HFFc6 (cell line): ENCODE measurements around the gene TCF7L1. TPM values are rescaled to one million over a fixed set of nuclear protein-coding genes. Genes with fewer than 3 reads are reported as not detected.

Experiments used
- DNase-seq: peaks from one replicate; pipeline ENCODE4 v3.0.0-alpha.2; 2018
- H3K27ac Mint-ChIP-seq: 2 replicates; pipeline ENCODE4 v1.8.0; 2020; ENCODE audit warnings: mild to moderate bottlenecking, mixed read lengths
- H3K27me3 Mint-ChIP-seq: 2 replicates; pipeline ENCODE4 v1.8.0; 2021; ENCODE audit warnings: mild to moderate bottlenecking, moderate library complexity, mixed read lengths; ENCODE audit not compliant: insufficient read depth
- H3K36me3 Mint-ChIP-seq: 2 replicates; pipeline ENCODE4 v1.8.0; 2021; ENCODE audit warnings: low read depth, mixed read lengths
- H3K4me1 Mint-ChIP-seq: 2 replicates; pipeline ENCODE4 v1.8.0; 2020; ENCODE audit warnings: low read depth, mixed read lengths
- H3K4me3 Mint-ChIP-seq: 2 replicates; pipeline ENCODE4 v1.8.0; 2020; ENCODE audit warnings: mild to moderate bottlenecking, moderate library complexity, mixed read lengths
- H3K9me3 Mint-ChIP-seq: 2 replicates; pipeline ENCODE4 v1.8.0; 2020; ENCODE audit warnings: mild to moderate bottlenecking, mixed read lengths
- total RNA-seq, 6 experiments: library from RNA; stranded (reverse); fragmentation: NEBNext Ultra II Directional; extraction: Animal tissue kit (Norgen Biotek cat#: 25700); gene quantifications; 2 replicates in 1 of 6; 3 replicates in 5 of 6; pipeline ENCODE4 v1.2.3, GENCODE V29; 2021
- TF ChIP-seq, protein P1 (sequence below): fragments of 200-600 bp; sonication (generic); IDR thresholded peaks from 2 replicates; pipeline ENCODE4 v1.5.0; 2021; ENCODE audit warnings: antibody characterized with exemption, mild to moderate bottlenecking

Gene TCF7L1
- total RNA-seq, 6 experiments from 2014 or later = 2.6 to 10.3 (median 9.4) TPM

DNA sequence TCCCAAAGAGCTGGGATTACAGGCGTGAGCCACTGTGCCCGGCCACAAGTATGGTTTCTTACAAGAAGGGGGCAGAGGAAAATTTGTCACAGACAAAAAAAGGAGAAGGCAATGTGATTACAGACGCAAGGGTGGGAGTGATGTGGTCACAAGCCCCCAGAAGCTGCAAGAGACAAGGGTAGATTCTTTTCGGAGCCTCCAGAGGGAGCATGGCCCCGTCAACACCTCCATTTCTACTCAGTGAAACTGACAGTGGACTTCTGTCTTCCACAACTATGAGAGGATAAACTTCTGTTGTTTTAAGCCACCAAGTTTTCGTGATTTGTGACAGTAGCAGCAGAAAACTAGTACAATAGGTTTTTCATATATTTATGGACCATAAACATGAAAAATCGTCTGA, 2.1 kb upstream of the TCF7L1 start:
- TF ChIP-seq, protein P1, sequence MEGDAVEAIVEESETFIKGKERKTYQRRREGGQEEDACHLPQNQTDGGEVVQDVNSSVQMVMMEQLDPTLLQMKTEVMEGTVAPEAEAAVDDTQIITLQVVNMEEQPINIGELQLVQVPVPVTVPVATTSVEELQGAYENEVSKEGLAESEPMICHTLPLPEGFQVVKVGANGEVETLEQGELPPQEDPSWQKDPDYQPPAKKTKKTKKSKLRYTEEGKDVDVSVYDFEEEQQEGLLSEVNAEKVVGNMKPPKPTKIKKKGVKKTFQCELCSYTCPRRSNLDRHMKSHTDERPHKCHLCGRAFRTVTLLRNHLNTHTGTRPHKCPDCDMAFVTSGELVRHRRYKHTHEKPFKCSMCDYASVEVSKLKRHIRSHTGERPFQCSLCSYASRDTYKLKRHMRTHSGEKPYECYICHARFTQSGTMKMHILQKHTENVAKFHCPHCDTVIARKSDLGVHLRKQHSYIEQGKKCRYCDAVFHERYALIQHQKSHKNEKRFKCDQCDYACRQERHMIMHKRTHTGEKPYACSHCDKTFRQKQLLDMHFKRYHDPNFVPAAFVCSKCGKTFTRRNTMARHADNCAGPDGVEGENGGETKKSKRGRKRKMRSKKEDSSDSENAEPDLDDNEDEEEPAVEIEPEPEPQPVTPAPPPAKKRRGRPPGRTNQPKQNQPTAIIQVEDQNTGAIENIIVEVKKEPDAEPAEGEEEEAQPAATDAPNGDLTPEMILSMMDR = peak; percentile 73
- Mint-ChIP-seq H3K9me3 (no peaks in the 10 kb centered on the region), H3K27me3 (peaks cover 6% of the 10 kb centered on the region; the same call in 1 of the 2 replicates), H3K4me1 (peaks cover 9% of the 10 kb centered on the region), H3K4me3 (no peak overlapping the region), H3K36me3 (no peaks in the 10 kb centered on the region), H3K27ac (no peak overlapping the region)
- DNase-seq = no peak

DNA sequence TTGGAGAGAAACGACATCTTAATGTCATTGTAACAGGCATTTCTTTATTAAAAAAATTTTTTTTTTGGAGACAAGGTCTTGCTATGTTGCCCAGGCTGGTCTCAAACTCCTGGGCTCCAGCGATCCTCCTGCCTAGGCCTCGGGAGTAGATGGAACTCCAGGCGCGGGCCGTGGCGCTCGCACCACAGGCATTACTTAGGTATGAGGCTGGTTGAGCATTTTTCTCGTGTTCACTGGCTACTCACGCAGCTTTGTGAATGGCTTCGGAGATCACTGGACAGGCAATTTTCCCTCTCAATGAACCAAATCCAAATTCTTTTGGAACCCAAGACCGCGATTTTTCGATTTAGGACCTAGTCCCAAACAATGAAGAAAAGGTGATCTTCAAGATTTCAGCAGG, 795 bp upstream of the TCF7L1 start:
- TF ChIP-seq, protein P1 = no peak
- Mint-ChIP-seq H3K27me3 (peaks cover 4% of the 10 kb centered on the region; the same call in 1 of the 2 replicates), H3K4me3 (peak overlapping the region; percentile 90), H3K4me1 (peaks cover 9% of the 10 kb centered on the region), H3K27ac (no peak overlapping the region), H3K36me3 (no peaks in the 10 kb centered on the region), H3K9me3 (no peaks in the 10 kb centered on the region)
- no peak for DNase-seq

DNA sequence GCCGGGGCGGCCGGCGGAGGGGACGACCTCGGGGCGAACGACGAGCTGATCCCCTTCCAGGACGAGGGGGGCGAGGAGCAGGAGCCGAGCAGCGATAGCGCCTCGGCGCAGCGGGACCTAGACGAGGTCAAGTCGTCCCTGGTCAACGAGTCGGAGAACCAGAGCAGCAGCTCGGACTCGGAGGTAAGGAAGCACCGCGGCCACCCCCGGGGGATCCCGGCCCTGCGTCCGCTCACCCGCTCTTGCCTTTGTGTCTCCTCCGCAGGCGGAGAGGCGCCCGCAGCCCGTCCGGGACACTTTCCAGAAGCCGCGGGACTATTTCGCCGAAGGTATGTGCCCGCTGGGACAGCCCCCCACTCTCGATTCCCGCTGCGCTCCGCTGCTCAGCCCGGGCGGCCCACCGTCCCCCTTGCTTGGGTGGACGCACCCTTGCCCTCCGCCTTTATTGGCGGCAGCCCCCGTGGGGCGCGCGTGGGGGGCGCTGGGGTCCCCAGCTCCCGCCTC, 611 bp downstream of the TCF7L1 start:
- TF ChIP-seq, protein P1 = no peak

DNA sequence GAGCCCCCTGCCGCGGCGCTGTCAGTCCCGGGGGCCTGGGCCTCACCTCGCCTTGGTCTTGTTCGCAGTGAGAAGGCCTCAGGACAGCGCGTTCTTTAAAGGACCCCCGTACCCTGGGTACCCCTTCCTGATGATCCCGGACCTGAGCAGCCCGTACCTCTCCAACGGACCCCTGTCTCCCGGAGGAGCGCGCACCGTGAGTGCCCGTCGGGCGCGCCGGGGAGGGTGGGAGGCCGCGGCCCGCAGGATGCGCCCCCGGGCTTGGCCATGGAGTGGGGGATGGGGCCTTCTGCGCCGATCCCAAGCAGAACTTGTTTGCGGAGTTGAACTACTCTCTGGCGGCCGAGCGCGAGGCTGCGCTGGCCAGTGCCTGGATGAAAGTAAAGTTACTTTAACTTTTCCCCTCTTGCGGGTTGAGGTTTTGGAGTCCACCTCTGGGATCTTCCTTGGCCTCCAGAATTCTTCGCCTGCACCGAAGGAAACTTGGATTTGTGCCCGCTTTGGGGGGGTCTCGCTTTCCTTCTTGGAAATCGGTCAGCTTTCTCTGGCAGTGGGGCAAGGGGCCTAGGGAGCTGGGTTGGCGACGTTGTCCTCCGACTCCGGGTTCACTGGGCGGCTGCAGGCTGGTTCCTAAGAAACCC, 1.2 kb downstream of the TCF7L1 start:
- H3K4me3 Mint-ChIP-seq = peak overlapping the region; percentile 53; the same call in 1 of the 2 replicates
- peaks cover 16% of the 10 kb centered on the region for H3K4me1 Mint-ChIP-seq
- no peaks in the 10 kb centered on the region for H3K36me3 Mint-ChIP-seq
- TF ChIP-seq, protein P1 = no peak
- no peaks in the 10 kb centered on the region for H3K9me3 Mint-ChIP-seq
- no peaks in the 10 kb centered on the region; the same call in 1 of the 2 replicates for H3K27me3 Mint-ChIP-seq
- DNase-seq = no peak
- no peak overlapping the region for H3K27ac Mint-ChIP-seq

More for the DNA sequence above, 611 bp downstream of the TCF7L1 start:
- DNase-seq = peak; percentile 15
- Mint-ChIP-seq H3K36me3 (no peaks in the 10 kb centered on the region), H3K4me1 (peaks cover 16% of the 10 kb centered on the region), H3K9me3 (no peaks in the 10 kb centered on the region), H3K4me3 (peak overlapping the region; percentile 75), H3K27ac (no peak overlapping the region), H3K27me3 (no peaks in the 10 kb centered on the region; the same call in 1 of the 2 replicates)

DNA sequence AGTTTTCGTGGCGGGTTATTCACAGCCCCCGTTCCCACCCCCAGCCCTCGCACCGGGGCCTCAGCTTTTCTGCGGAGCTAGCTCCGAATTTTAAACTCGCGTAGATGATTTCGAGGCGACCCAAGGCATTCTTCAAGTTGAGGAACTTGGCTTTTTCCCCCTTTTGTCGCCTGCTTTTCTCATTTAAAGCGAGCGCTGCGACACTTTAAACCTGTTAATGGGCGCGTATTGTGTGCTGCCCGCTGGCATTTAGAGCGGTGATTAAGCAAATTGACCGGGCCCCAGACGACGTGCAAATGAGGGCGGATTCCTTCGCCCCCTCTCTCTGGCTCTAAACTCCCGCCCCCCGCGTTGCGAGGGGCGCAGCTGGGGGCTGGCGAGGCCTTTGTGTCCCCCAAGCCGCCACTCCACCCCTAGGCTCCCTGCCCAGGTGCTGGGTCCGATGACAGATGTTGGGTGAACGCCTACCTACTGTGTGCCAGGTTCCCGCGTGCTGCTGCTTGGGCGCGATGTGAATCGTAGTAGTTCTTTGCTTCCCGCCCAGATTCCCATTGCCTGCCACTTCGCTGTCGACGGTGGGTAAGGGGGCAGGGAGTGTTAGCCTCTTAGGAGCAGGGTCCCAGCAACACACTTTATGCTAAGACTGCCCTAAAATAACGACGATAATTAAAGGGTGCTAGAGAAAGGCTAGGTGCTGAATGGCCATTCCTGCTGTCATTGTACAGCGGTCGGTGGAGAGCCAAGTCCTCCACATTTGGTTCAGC, 1.9 kb downstream of the TCF7L1 start:
- TF ChIP-seq, protein P1 = no peak
- H3K27ac Mint-ChIP-seq = no peak overlapping the region
- peaks cover 16% of the 10 kb centered on the region for H3K4me1 Mint-ChIP-seq
- H3K27me3 Mint-ChIP-seq = no peaks in the 10 kb centered on the region; the same call in 1 of the 2 replicates
- no peaks in the 10 kb centered on the region for H3K36me3 Mint-ChIP-seq
- peak overlapping the region; percentile 53; the same call in 1 of the 2 replicates for H3K4me3 Mint-ChIP-seq
- no peaks in the 10 kb centered on the region for H3K9me3 Mint-ChIP-seq
- no peak for DNase-seq
